GM18499 (cell line): ENCODE measurements around the gene CACYBP.
"Not testable (repeated sequence)": the region's sequence is repeated elsewhere in the genome, so short reads cannot be mapped to it uniquely, and the experiment has no call there.

Experiments used
- ATAC-seq: cut with Tn5 transposase; IDR thresholded peaks from one replicate; pipeline ENCODE4 v1.9.1; 2021; ENCODE audit warnings: moderate number of reproducible peaks; ENCODE audit not compliant: insufficient read depth, unreplicated experiment

The CACYBP gene

DNA sequence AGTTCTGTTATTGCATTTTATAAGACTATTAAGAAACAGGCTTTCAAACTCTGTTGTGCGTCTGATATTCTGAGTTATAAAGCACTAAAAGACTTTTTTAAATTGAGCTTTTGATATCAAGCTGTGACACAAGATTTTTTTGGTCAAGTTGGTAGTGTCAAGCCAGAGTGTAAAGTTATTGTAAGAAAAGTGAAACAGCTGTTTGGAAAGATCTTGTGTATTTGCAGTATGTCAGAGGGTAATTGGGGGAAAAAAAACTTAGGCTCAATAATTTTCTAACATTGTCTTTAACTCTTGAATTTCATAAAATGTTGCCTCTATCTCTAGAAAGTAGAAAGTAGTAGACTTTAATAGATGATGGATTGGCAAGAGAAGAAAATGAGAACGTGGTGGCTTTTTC is 3.8 kb downstream of the CACYBP start:
- no peak for ATAC-seq

DNA sequence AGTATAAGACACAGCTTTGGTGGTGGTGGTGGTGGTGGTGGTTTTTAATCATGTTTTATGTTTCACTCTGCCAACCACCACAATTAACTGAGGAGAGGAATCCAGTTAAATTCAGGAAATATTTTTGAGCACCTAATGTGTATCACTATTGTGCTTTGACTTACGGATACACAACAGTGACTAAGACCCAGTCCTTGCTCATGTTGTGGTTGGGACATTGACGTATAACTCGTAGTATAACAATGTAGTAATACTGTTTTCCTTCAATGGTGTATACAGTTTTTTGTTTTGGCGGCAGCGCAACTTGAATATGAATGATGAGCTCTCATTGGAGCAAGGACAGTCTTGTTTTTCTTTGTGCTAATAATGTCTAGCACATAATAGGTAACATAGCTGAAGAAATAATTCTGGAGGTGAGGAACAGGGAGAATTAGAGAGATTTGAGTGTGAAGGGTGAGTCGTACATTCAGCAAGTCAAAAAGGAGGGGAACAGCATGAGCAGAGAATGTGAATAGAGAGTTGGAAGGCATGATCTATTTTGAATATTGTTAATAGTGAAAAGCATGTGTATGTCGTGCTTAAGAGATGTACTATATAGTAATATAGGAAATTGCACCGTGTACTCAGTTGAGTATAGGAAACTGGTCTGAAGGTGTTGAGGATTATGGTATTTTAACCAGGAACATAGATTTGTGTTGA is 5.5 kb downstream of the CACYBP start:
- no peak for ATAC-seq

DNA sequence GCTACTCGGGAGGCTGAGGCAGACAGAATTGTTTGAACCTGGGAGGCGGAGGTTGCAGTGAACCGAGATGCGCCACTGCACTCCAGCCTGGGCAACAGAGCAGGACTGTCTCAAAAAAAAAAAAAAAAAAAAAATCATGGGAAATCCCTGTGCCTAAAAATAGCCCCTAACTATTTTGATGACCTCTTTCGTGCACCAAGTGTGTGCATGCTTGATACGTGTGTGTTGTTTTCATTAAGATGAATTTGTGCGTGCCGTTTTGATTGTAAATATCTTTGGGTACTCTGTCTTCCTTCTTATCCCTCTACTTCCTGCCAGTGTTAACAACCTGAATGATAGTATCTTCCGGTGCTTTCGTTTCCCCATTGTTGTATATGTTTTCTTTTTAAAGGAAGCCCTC is 9.8 kb downstream of the CACYBP start:
- ATAC-seq, result no peak

DNA sequence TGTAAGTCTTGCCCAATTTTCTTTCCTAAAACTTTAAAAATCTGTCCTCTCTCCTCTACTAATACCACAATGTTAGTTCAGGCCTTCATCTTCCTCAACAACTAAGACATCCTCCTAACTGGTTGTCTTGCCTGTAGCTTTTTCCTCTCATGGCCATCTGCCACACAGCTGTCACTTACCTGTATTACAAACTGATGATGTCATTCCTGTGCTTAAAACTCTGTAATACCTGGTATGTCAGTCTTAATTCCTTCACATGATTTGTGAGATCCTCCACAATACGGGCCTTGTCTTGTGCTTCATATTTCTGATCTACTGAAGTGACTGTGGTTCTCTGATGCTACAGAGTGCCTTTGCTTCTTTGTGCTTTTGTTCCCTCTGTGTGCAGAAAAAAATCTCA is 13.7 kb downstream of the CACYBP start:
- no peak for ATAC-seq

DNA sequence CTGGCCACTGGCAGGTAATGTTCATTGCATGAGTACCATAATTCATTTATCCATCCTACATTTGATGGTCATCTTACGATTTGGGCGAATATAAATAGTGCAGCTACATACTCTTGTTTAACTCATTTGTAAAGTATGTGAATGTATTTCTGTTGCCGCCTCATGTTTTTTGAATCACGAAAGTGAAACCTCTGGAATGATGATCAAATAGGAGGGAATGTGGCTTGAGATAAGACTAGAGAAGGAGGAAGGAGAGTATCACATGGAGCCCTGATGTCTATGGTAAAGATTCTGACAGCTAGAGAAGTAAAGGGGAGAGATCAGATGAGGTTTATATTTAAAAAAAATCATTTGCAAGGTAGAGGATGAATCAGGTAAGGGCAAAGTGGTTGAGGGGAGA is 15.5 kb downstream of the CACYBP start:
- no peak for ATAC-seq

DNA sequence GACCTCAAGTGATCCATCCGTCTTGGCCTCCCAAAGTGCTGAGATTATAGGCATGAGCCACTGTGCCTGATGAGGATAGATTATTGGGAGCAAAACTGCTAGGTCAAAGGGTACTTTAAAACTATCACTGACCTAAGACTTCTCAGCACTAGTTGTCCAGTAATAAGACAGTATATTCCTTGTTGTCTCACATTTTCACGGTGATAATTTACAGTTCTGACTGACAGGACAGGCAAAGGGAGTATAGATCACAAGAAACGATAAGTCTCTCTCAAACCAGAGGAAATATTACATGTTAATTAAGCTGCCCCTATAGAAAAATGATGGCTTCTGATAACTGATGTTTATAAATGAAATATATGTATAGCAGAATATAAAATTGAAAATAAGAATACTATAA is 19.8 kb downstream of the CACYBP start:
- no peak for ATAC-seq

DNA sequence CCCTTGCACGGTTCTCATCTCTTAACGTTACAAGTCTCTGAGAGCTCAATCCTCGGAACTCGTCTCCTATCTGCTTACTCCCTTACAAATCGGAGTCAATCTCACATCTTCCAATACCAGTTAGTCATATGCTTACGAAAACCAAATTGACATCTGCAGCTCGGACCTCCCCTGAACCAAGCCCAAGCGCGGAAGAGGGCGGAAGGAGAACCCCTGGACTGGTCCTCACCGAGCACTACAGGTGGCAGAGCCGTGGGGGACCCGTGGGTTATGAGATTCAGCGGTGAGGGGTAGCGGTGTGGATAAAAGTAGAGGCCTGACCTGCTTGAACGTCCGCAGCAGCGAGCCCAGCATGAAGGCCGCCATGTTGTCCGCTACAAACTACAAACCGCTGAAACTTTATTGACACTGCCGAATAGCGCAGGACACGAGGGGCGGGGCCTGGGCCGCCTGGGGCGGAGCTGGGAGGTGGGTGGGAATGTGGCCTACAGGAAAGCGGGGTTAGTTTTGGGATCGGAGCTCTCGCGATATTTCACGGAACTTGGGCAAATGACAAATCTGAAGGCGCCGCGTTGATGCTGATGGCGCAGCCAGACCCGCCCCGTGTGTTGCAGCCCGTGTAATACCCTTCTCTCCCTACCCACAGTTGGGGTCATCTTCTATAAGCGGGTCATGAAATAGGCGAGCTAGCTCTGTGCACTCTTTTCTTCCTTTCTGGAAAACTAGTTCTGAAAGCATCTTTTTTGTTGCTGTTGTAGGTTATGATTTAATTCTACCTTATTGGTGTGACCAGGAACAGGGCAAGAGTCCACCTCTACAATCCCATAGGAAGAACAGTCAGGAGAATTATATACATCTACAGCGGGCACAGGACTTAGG is 23.5 kb downstream of the CACYBP start, which contains the start of gene MRPS14:
Gene MRPS14 (minus strand): TSS at position 383 of the 879 bp plus-strand sequence. CDS start 17 bp downstream, at position 366.
- peak; percentile 85 for ATAC-seq

DNA sequence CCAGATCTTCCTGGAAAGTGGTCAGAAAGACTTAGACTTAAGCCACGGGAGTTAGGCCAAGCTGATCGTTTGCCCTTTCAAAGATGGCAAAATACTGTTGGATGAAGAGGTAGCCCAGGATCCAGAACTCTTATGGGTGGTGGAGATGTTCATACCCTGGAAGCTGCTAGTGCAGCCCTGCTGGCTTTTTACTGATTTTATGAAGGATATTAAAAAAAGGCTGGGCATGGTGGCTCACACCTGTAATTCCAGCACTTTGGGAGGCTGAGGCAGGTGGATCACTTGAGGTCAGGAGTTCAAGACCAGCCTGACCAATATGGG is 24.1 kb downstream of the CACYBP start:
- not testable (repeated sequence) for ATAC-seq

DNA sequence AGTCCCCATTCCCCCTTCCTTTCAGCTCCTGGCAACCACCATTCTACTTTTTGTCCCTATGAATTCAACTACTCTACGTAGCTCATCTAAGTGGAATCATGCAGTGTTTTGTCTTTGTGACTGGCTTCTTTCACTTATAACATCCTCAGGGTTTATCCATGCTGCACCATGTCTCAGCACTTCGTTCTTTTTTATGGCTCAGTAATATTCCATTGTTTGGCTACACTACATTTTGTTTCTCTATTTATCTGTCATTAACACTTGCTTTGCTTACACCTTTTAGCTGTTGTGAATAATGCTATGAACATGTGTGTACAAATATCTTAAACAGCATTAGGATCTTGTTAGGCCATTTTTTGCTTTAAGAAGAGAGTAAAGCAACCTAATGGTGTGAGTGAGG is 25.0 kb downstream of the CACYBP start:
- ATAC-seq, result no peak

DNA sequence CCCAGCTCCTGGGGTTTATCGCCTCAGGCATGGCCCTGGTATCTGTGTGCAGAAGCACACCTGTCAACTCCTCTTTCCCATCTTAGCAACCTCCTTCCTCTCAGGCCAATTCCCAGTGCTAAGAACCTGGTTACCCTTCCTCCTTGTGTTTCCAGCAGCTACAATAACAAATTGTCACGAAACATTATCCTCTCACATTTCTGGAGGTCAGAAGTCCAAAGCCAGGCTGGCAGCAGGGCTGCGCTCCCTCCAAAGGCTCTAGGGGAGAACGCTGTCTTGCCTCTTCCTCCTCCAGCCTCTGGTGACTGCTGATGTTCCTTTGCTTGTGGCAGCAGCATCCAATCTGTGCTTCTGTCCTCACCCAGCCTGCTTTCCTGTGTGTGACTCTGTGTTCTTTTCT is 34.2 kb downstream of the CACYBP start:
- no peak for ATAC-seq

DNA sequence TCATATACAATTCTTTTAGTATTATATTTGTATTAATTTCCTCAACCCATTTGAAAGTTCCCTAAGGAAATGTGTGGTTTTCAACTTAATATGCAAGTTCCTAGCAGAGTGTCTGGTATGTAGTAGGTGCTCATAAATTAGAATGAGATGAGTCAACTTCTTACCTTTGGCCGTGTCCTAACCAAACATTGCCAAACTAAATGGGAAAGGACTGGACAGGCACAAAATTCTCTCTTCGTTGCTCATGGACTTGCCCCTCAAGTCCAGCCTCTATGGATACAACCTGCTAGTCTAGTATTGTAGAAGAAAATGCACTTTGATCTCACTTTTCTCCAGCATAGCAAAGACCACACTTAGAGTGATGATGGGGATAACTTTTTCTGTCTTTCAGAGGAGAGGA is 35.0 kb downstream of the CACYBP start:
- ATAC-seq, result no peak

DNA sequence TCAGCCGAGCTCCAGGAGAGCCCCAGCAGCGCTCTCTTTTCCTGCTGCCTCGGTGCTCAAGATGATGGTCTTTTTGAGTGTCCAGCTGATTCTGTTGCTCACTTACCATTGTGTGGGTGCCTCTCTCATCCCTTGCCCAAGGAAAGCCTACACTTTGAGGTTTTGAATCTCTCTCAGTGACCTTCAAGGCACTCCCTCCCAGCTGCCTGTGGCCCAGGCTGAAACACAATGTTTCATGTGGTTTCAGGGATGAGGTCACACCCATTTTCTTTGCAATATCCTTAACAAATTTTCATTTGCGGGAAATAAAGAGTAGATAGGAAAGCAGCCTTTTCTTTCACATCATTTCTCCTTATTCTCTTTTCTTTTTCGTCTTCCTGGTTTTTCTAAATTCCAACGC is 36.1 kb downstream of the CACYBP start:
- ATAC-seq, result no peak

DNA sequence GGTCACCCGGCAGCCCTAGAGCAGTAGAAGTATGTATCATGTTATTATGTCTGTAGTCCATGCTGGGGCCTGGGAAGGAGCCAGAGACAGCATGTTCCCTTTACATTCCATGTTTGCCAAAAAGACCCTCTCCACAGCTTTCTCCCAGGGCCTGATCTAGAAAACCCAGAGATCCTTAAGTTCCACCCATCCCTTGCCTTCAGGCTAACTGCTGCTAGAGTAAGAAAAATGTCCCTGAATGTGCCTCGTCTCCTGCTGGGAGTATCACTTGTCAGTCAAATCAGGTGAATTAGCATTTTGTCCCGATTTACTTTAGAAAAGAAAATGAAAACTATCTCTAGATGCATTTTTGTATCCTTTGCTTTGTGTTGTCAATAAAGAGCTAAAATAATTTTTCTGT is 36.7 kb downstream of the CACYBP start:
- ATAC-seq, result no peak

DNA sequence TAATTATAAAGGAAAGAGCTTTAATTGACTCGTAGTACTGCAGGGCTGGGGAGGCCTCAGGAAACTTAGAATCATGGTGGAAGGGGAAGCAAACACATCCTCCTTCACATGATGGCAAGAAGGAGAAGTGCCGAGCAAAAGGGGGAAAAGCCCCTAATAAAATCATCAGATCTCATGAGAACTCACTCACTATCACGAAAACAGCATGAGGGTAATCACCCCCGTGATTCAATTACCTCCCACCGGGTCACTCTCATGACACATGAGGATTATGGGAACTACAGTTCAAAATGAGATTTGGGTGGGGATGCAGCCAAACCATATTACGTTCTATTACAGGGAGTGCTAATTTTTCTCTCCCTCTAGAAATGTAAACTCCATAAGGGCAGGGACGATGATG is 37.7 kb downstream of the CACYBP start:
- no peak for ATAC-seq

DNA sequence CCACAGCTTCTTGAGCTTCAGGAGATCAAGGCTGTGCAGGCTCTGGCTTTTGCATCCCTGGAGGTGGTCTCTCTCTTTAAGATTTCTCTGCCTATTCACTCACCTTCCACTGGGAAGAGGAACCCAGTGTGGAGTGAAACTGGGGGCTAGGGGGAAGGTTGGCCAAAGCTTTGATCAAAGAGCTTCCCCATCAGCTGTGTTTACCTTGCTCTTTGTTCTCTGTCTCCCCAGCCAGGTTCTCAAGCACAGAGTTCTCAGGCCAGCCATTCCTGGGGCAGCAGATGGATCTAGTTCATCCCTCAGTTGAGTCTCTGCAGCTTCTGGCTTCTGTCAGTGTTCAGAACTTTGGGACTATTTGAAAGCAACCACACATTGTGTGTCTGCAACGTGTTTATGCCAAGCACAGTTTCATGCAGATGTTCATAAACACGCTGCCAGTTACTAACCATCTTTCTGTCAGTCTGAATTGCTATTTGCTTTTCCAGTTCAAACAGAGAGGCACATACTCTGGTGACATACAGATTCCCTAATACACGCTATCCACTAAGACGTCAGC is 40.7 kb downstream of the CACYBP start:
- no peak for ATAC-seq

DNA sequence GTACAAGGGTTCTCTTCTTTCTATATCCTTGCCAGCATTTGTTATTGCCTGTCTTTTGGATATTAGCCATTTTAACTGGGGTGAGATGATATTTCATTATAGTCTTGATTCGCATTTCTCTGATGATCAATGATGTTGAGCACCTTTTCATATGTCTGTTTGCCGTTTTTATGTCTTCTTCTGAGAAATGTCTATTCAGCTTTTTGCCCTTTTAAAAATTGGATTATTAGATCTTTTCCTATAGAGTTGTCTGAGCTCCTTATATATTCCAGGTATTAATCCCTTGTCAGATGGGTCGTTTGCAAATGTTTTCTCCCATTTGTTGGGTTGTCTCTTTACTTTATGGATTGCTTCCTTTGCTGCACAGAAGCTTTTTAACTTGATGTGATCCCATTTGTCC is 42.9 kb downstream of the CACYBP start:
- no peak for ATAC-seq

DNA sequence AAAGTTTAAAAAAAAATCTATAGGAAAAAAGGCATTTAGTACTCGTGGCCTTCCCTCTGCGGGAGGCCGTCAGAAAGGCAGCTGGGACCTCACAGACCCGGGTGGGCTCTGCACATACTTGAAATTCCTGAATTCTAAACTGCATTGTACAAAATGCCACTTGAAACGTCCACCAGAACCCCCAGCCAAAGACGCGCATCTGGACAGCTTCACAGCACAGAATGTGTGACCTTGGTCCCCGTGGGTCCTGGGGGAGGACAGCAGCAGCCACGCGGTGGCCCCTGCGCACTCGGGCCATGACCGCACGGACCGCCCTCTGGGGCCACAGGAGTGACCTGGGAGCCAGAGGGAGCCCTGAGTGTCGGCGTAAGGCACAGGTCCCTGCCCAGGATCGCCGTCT is 44.1 kb downstream of the CACYBP start:
- no peak for ATAC-seq

DNA sequence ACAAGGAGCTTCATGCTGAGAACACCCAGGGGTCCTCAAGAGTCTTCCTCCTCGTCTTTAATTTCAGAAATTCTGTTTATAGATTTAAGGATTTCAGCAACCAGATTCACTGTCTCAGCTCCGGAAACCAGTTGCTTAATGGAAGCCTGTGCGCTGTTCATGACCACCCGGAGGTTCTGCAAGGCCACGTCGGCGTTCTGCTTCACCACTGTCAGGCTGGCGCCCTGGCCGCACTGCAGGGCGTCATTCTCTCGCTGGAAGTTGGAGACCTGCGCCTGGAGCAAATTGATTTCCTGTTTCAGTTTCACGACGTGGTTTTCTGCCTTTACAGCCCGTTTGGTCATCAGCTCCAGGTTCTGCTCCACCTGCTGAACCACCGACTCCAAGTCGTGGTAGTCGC is 44.8 kb downstream of the CACYBP start:
- ATAC-seq, result not testable (repeated sequence)

DNA sequence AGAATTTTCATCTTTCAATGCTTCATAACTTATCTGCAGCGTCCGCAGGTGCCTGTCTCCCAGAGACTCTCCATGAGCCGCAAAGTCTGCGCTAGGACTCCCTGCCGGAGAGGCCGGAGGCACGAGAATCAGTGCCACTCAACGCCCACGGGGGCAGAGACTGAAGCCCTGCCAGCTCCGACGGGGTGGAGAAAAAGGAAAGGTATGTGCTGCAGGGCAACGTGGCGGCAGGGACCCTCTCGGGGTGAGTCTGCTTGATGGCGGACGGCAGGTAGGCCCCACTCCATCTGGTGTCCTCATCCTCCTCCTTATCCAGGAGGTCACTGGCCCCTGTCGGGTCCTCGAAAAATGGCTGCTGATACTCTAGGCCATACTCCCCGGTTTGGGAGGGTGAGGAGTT is 45.4 kb downstream of the CACYBP start:
- ATAC-seq, result no peak

DNA sequence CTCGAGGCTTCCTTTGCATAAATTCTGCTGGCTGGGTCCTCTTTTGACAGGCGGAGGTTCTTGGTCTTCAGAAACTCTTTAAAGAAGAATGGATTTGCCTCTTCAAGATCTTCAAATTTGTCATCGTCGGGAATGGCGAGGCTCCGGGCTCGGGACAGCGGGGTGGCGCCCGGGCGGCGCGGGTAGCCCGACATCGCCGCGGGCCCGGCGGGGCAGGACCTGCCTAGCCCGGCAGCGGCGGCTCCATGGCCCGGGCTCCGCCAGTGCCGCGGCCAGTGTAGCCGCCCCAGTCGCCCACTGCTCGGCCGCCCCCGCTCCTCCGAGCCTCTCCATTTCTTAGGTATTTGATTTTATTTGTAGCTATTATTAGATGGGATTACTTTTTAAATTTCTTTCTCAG is 45.8 kb downstream of the CACYBP start:
- ATAC-seq, result no peak

DNA sequence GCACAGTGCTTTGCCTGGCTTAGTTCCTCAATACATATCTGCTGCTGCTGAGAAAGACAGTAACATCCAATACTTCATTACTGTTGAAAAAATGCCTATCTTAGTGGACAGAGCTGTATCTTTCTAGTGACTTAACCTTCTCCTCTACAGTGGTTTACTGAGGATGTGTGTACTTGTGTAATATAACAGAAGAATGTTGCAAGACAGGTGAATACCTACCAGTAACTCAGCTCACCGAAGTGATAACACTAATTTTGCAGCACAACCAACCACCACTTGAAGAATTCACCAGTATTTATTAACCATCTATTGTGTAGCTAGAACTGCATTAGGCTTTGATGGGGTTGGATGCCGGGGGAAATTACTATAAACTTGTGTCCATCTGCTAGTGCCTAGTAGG is 51.2 kb downstream of the CACYBP start:
- ATAC-seq, result no peak

DNA sequence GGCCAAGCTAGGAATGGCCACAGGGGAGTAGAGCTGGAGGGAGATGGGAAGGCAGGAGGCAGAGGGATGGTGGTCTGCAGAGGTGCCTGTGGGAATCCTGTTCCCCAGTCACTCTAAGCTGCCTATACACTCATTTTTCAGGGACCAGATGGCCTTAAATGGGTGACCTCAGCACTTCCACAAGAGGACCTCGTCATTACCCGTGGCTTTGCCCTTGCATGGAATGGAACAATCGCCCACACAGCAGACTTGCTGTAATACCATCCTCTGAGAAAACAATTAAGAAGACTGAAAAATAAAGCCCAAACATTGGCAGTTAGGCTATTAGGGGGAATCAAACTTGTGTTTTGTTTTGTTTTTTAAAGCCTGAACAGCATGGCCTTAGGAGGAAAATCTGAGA is 55.0 kb downstream of the CACYBP start:
- no peak for ATAC-seq
